GM18870 (cell line): ENCODE results near the gene GPC3.
"Not testable (repeated sequence)": the region's sequence is repeated elsewhere in the genome, so short reads cannot be mapped to it uniquely, and the experiment has no call there.

Experiments
- ATAC-seq: cut with Tn5 transposase; IDR thresholded peaks from one replicate; pipeline ENCODE4 v1.9.1; 2021; ENCODE audit warnings: moderate library complexity; ENCODE audit not compliant: unreplicated experiment

The GPC3 gene

GRCh38 chrX:133985164-133985966 lies at the start of gene GPC3:
GPC3 (minus strand) TSS chrX:133985594.
- no peak for ATAC-seq

GRCh38 chrX:134032441-134032840 lies 47.0 kb upstream of the GPC3 start:
- no peak for ATAC-seq

- peak; percentile 58 for ATAC-seq
Observed at GRCh38 chrX:134026565-134027311, 41.3 kb upstream of the GPC3 start.

GRCh38 chrX:134025986-134026545 lies 40.7 kb upstream of the GPC3 start:
- ATAC-seq: no peak

- no peak for ATAC-seq
Observed at GRCh38 chrX:134024686-134025377, 39.4 kb upstream of the GPC3 start.

- no peak for ATAC-seq
Observed at GRCh38 chrX:134023851-134024281, 38.5 kb upstream of the GPC3 start.

- no peak for ATAC-seq
Observed at GRCh38 chrX:134020910-134021309, 35.5 kb upstream of the GPC3 start.

GRCh38 chrX:134019567-134020206 lies 34.3 kb upstream of the GPC3 start:
- no peak for ATAC-seq

GRCh38 chrX:134016309-134016708 lies 30.9 kb upstream of the GPC3 start:
- ATAC-seq: not testable (repeated sequence)

GRCh38 chrX:134015510-134015909 lies 30.1 kb upstream of the GPC3 start:
- ATAC-seq: not testable (repeated sequence)

- ATAC-seq: no peak
Observed at GRCh38 chrX:134013524-134013923, 28.1 kb upstream of the GPC3 start.

GRCh38 chrX:134013092-134013497 lies 27.7 kb upstream of the GPC3 start:
- no peak for ATAC-seq

- ATAC-seq: no peak
Observed at GRCh38 chrX:134010690-134011089, 25.3 kb upstream of the GPC3 start.

- ATAC-seq: no peak
Observed at GRCh38 chrX:134007716-134008115, 22.3 kb upstream of the GPC3 start.

GRCh38 chrX:134006484-134007161 lies 21.2 kb upstream of the GPC3 start:
- ATAC-seq: no peak

GRCh38 chrX:134004084-134004483 lies 18.7 kb upstream of the GPC3 start:
- no peak for ATAC-seq

GRCh38 chrX:134002921-134003615 lies 17.7 kb upstream of the GPC3 start:
- ATAC-seq: no peak

- no peak for ATAC-seq
Observed at GRCh38 chrX:134000260-134001245, 15.2 kb upstream of the GPC3 start.
